Measurements from ENCODE around the gene SLC6A11.

Gene SLC6A11

DNA sequence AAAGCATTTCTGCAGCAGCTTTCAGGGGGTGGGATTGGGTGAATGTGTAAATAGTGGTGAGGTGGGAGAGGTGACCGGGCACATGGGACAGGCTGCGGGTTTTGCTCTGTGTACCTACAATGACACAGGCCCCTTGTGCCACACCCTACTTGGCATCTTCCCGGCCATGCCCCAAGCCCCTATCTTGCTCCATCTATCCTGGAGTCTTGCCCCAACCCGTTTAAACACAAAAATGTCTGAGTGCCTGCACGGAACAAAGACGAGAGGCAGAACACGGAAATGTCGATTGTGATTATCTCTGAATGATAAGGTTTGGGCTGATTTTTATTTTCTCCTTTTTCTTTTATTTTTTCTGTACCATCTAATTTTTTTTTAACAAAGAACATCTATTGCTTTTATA, 130.5 kb downstream of the SLC6A11 start:
- DNase-seq = no peak

DNA sequence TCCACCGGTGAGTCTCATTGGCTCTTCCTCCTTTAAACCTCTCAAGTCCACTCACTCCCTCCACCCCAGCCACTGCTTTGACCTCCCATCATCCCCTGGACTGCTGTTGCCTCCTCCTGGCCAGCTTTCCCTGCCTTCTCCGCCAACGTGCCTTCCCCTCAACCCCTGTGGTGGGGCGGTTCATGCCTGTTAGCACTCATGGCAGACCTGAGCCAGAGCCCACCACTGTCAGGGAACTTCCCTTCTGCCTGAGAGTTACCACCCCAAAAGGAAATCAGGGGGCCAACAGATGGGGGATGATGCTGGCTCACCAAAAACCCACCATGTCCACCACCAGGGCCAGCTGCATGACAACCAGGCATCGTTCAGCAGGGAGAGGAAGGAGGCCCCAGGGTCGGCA, 132.3 kb downstream of the SLC6A11 start:
- Histone ChIP-seq H3K27ac (no peak overlapping the region), H3K27me3 (replicated peaks) (peaks cover 8% of the 10 kb centered on the region), H3K4me3 (ENCODE audit: low read depth, low read length) (no peak overlapping the region), H3K36me3 (replicated peaks) (no peaks in the 10 kb centered on the region)
- in situ Hi-C loops (cut with HindIII; ENCODE audit: low pct_ligation_motif_present, low sequenced_read_pairs) = no loop called here
- no peak for DNase-seq
- TF ChIP-seq, protein P1, sequence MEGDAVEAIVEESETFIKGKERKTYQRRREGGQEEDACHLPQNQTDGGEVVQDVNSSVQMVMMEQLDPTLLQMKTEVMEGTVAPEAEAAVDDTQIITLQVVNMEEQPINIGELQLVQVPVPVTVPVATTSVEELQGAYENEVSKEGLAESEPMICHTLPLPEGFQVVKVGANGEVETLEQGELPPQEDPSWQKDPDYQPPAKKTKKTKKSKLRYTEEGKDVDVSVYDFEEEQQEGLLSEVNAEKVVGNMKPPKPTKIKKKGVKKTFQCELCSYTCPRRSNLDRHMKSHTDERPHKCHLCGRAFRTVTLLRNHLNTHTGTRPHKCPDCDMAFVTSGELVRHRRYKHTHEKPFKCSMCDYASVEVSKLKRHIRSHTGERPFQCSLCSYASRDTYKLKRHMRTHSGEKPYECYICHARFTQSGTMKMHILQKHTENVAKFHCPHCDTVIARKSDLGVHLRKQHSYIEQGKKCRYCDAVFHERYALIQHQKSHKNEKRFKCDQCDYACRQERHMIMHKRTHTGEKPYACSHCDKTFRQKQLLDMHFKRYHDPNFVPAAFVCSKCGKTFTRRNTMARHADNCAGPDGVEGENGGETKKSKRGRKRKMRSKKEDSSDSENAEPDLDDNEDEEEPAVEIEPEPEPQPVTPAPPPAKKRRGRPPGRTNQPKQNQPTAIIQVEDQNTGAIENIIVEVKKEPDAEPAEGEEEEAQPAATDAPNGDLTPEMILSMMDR (IDR thresholded peaks at IDR 0.05; ENCODE audit: low read depth, low read length, missing control alignments) = no peak

More for the DNA sequence above, 130.5 kb downstream of the SLC6A11 start:
- no peaks in the 10 kb centered on the region for H3K36me3 ChIP-seq (replicated peaks)
- in situ Hi-C loops (cut with HindIII; ENCODE audit: low pct_ligation_motif_present, low sequenced_read_pairs) = no loop called here
- TF ChIP-seq, protein P1 (IDR thresholded peaks at IDR 0.05; ENCODE audit: low read depth, low read length, missing control alignments) = no peak
- no peak overlapping the region for H3K27ac ChIP-seq
- H3K4me3 ChIP-seq (ENCODE audit: low read depth, low read length) = no peak overlapping the region
- H3K27me3 ChIP-seq (replicated peaks) = peaks cover 8% of the 10 kb centered on the region

DNA sequence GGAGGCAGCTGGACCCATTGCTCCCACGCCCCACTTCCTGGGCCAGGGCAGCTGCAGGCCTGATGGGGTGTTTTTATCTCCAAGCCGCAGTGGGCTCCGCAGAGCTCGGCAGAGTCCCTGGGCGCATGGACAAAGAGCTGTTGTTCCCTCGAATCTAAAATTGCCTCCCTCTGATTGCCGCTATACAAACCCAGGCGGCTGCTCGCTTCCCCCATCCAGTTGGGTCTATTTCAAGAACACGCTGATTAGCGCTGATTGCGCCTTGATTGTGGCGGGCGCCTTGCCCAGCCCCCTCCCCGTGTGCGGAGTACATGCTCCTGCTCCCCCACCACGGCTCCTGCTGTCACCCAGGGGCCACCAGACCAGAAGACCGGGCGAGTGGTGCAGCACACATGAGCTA, 133.2 kb downstream of the SLC6A11 start:
- Histone ChIP-seq H3K4me3 (ENCODE audit: low read depth, low read length) (no peak overlapping the region), H3K27ac (no peak overlapping the region), H3K36me3 (replicated peaks) (no peaks in the 10 kb centered on the region), H3K27me3 (replicated peaks) (peaks cover 11% of the 10 kb centered on the region)
- TF ChIP-seq, protein P1 (IDR thresholded peaks at IDR 0.05; ENCODE audit: low read depth, low read length, missing control alignments) = no peak
- in situ Hi-C loops (cut with HindIII; ENCODE audit: low pct_ligation_motif_present, low sequenced_read_pairs) = no loop called here
- no peak for DNase-seq

DNA sequence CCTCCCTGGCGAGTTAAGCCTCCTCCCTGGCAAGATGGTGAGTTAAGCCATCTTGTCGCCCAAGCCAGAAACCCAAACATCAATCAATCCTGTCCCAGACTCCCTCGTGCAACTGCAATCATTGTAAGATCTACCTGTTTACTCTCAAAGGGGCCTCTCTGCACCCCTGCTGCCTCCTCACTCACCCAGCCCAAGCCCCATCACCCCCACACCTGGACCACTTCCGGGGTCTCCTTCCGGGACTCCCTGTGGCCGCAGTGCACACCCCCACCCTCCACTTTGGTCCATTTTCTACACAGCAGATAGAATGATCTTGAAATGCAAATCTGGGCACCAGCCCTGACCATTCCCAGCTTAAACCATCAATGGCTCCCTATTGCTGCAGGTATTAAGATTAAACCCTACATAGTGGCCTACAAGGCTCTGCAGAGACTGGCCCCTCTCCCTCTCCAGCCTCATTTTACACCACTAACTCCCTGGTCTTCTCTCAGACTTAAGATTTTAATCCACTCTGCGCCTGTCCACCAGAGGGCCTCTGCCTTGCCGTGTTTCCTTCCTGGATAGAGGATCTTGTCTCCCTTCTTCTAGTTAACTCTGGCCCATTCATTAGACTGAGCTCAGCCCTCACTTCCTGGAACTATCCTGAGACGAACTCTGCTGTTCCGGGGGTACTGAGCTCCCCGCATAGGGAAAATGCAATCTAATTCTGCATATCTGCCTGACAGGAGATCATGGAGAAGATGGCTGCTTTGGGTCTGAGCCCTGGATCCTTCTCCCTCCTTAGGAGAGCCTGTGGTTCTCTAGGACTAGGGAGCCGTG, 134.7 kb downstream of the SLC6A11 start:
- Histone ChIP-seq H3K27me3 (replicated peaks) (peaks cover 11% of the 10 kb centered on the region), H3K27ac (no peak overlapping the region), H3K4me3 (ENCODE audit: low read depth, low read length) (no peak overlapping the region), H3K36me3 (replicated peaks) (no peaks in the 10 kb centered on the region)
- DNase-seq = peak; percentile 61
- TF ChIP-seq, protein P1 (IDR thresholded peaks at IDR 0.05; ENCODE audit: low read depth, low read length, missing control alignments) = peak; percentile 84
- in situ Hi-C loops (cut with HindIII; ENCODE audit: low pct_ligation_motif_present, low sequenced_read_pairs) = no loop called here

DNA sequence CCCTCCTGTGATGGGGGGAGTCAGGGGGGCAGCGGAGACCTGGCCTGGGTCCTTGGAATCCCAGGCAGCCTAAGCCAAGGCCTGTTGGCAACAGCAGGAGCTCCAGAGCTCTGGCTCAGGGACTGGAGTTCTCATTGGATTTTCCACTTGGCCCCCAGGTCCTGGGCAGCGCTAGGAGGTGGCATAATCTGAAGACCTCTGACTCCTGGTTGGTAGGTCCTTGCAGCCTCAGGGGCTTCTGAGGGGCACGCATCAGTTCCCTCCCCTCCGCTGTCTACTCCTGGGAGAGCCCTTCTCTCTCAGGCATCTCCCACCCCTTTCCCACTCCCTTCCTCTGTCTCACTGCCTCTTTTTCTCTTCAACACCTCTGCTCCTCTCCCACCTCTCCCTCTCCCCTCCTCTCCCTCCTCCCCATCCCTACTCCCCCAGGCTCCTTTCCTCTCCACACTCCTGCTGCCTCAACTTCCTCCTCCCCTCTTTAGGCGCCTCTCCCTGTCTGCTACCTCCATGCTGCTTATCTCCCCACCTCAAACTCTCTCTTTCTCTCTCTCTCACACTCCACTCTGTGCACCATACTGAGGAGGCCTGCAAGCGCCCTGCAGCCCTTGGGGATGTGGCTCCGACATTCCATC, 135.4 kb downstream of the SLC6A11 start:
- H3K27me3 ChIP-seq (replicated peaks) = peaks cover 11% of the 10 kb centered on the region
- no peak overlapping the region for H3K27ac ChIP-seq
- H3K4me3 ChIP-seq (ENCODE audit: low read depth, low read length) = no peak overlapping the region
- in situ Hi-C loops (cut with HindIII; ENCODE audit: low pct_ligation_motif_present, low sequenced_read_pairs) = no loop called here
- H3K36me3 ChIP-seq (replicated peaks) = no peaks in the 10 kb centered on the region
- no peak for DNase-seq
- TF ChIP-seq, protein P1 (IDR thresholded peaks at IDR 0.05; ENCODE audit: low read depth, low read length, missing control alignments) = no peak
